WI38 (cell line): ENCODE results near the gene TLR1.

Source experiments
- H3K4me3 ChIP-seq: 2 replicates; pipeline ENCODE4 v1.5.1; 2011; ENCODE audit warnings: low read depth, mild to moderate bottlenecking, control low read depth, low read length
- CTCF ChIP-seq: IDR thresholded peaks from 2 replicates; pipeline ENCODE4 v1.5.1; 2012; ENCODE audit warnings: low read depth, mild to moderate bottlenecking, control low read depth, low read length

TLR1 gene, protein sequence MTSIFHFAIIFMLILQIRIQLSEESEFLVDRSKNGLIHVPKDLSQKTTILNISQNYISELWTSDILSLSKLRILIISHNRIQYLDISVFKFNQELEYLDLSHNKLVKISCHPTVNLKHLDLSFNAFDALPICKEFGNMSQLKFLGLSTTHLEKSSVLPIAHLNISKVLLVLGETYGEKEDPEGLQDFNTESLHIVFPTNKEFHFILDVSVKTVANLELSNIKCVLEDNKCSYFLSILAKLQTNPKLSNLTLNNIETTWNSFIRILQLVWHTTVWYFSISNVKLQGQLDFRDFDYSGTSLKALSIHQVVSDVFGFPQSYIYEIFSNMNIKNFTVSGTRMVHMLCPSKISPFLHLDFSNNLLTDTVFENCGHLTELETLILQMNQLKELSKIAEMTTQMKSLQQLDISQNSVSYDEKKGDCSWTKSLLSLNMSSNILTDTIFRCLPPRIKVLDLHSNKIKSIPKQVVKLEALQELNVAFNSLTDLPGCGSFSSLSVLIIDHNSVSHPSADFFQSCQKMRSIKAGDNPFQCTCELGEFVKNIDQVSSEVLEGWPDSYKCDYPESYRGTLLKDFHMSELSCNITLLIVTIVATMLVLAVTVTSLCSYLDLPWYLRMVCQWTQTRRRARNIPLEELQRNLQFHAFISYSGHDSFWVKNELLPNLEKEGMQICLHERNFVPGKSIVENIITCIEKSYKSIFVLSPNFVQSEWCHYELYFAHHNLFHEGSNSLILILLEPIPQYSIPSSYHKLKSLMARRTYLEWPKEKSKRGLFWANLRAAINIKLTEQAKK

GRCh38 chr4:38804654-38805295 lies at the start of gene TLR1:
Gene TLR1, minus strand, starts transcription at chr4:38804791. Its CDS starts 5,960 bp downstream, at chr4:38798831.
- H3K4me3 ChIP-seq, result no peak within 1 kb of the TSS
- TF ChIP-seq CTCF, result peak; percentile 8; the same call in 1 of the 2 replicates

GRCh38 chr4:38846015-38846414 lies 41.4 kb upstream of the TLR1 start:
- TF ChIP-seq CTCF, result no peak
- H3K4me3 ChIP-seq, result no peak overlapping the region

GRCh38 chr4:38842994-38843393 lies 38.4 kb upstream of the TLR1 start:
- no peak for TF ChIP-seq CTCF
- H3K4me3 ChIP-seq, result no peak overlapping the region

DNA sequence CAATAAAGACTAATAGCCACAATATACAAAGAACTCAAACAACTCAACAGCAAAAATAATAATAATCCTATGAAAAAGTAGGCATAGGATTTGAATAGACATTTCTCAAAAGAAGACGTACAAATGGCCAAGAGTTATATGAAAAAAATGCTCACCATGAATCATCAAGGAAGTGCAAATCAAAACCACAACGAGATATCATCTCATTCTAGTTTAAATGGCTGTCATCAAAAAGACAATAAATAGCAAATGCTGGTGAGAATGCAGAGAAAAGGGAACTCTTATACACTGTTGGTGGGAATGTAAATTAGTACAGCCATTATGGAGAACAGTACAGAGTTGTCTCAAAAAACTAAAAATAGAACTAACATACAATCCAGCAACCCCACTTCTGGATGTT lies 33.3 kb upstream of the TLR1 start:
- H3K4me3 ChIP-seq, result no peak overlapping the region
- TF ChIP-seq CTCF, result no peak

- H3K4me3 ChIP-seq, result no peak overlapping the region
- no peak for TF ChIP-seq CTCF
These were observed 32.7 kb upstream of the TLR1 start for GRCh38 chr4:38837334-38837733.

GRCh38 chr4:38834570-38834969 lies 30.0 kb upstream of the TLR1 start:
- no peak overlapping the region for H3K4me3 ChIP-seq
- no peak for TF ChIP-seq CTCF
